NCI-H2107 (cell line): ENCODE measurements around the gene SH3D19.
"Not testable (repeated sequence)": the region's sequence is repeated elsewhere in the genome, so short reads cannot be mapped to it uniquely, and the experiment has no call there.

Experiments used
- DNase-seq: peaks from one replicate; lab custom pipeline; 2025; lab: John Stamatoyannopoulos, UW

SH3D19 gene

GRCh38 chr4:151322570-151322969 lies 2.8 kb downstream of the SH3D19 start:
- DNase-seq: no peak

GRCh38 chr4:151322161-151322560 lies 3.2 kb downstream of the SH3D19 start:
- not testable (repeated sequence) for DNase-seq

- DNase-seq: no peak
Measured at GRCh38 chr4:151321586-151321985, 3.8 kb downstream of the SH3D19 start.

- DNase-seq: no peak
Measured at GRCh38 chr4:151319490-151319889, 5.9 kb downstream of the SH3D19 start.

GRCh38 chr4:151318307-151319006 lies 6.9 kb downstream of the SH3D19 start:
- no peak for DNase-seq

- DNase-seq: no peak
Measured at GRCh38 chr4:151316645-151317044, 8.8 kb downstream of the SH3D19 start.

GRCh38 chr4:151315212-151315886 lies 10.1 kb downstream of the SH3D19 start:
- no peak for DNase-seq

- no peak for DNase-seq
Measured at GRCh38 chr4:151314479-151314878, 10.9 kb downstream of the SH3D19 start.

GRCh38 chr4:151314010-151314355 lies 11.4 kb downstream of the SH3D19 start:
- DNase-seq: no peak

- no peak for DNase-seq
Measured at GRCh38 chr4:151313306-151314009, 11.9 kb downstream of the SH3D19 start.

- no peak for DNase-seq
Measured at GRCh38 chr4:151310124-151310728, 15.2 kb downstream of the SH3D19 start.

- no peak for DNase-seq
Measured at GRCh38 chr4:151304755-151305154, 20.6 kb downstream of the SH3D19 start.

GRCh38 chr4:151304226-151304625 lies 21.2 kb downstream of the SH3D19 start:
- DNase-seq: no peak

GRCh38 chr4:151302432-151302831 lies 23.0 kb downstream of the SH3D19 start:
- DNase-seq: no peak

- DNase-seq: no peak
Measured at GRCh38 chr4:151297170-151297569, 28.2 kb downstream of the SH3D19 start.

GRCh38 chr4:151296227-151296626 lies 29.2 kb downstream of the SH3D19 start:
- no peak for DNase-seq

- DNase-seq: no peak
Measured at GRCh38 chr4:151294833-151295496, 30.4 kb downstream of the SH3D19 start.

GRCh38 chr4:151292038-151292437 lies 33.4 kb downstream of the SH3D19 start:
- DNase-seq: no peak

GRCh38 chr4:151291485-151291884 lies 33.9 kb downstream of the SH3D19 start:
- no peak for DNase-seq

- DNase-seq: no peak
Measured at GRCh38 chr4:151287409-151287808, 38.0 kb downstream of the SH3D19 start.

- no peak for DNase-seq
Measured at GRCh38 chr4:151284534-151285245, 40.7 kb downstream of the SH3D19 start.
